Peyer's patch (tissue), 4 donors: Measurements from ENCODE around the gene NATD1. TPM values are rescaled to one million over a fixed set of nuclear protein-coding genes. Genes with fewer than 3 reads are reported as not detected.

Experiments used
- DNase-seq, 3 donors: peaks; one replicate each; pipeline ENCODE4 v3.0.0-alpha.2; 2017 to 2019
- H3K27ac ChIP-seq, 4 donors: fragments of 200-600 bp; sonication (generic); one replicate each; pipeline ENCODE4 v1.5.1; 2016 to 2019
- H3K27me3 ChIP-seq, 2 donors: fragments of 200-600 bp; sonication (generic); one replicate each; pipeline ENCODE4 v1.5.1; 2019
- H3K36me3 ChIP-seq, 3 donors: fragments of 200-600 bp; sonication (generic); one replicate each; pipeline ENCODE4 v1.5.1; 2016 to 2019
- H3K4me1 ChIP-seq, 4 donors: fragments of 200-600 bp; sonication (generic); one replicate each; pipeline ENCODE4 v1.5.1; 2016 to 2019
- H3K4me3 ChIP-seq, 4 donors: fragments of 200-600 bp; sonication (generic); 1 replicate in 3 of 4; 2 replicates in 1 of 4; pipeline ENCODE4 v1.5.1; 2016 to 2019; ENCODE audit warnings: mild to moderate bottlenecking in 1 of 4
- H3K9me3 ChIP-seq, 4 donors: fragments of 200-600 bp; sonication (generic); one replicate each; pipeline ENCODE4 v1.5.1; 2016 to 2019; ENCODE audit warnings: mild to moderate bottlenecking in 1 of 4
- POLR2A ChIP-seq, 2 donors: fragments of 450-650 bp; IDR thresholded peaks; one replicate each; pipeline ENCODE4 v1.5.1; 2017; ENCODE audit warnings: antibody characterized with exemption in 2 of 2, mild to moderate bottlenecking in 2 of 2, moderate library complexity in 2 of 2
- total RNA-seq, 4 donors: library from RNA; depleted of rRNA; stranded (reverse); fragments of >200 nt; gene quantifications; one replicate each; pipeline ENCODE4 v1.1.0, GENCODE V29; 2016
- TF ChIP-seq, protein P1 (sequence below), 6 experiments: fragments of 450-650 bp in 4 of 6; fragments of 200-600 bp in 2 of 6; sonication (generic) in 1 of 6; IDR thresholded peaks; one replicate each; pipeline ENCODE4 v1.5.1; 2017 to 2019; ENCODE audit warnings: antibody characterized with exemption in 6 of 6, mild to moderate bottlenecking in 3 of 6, moderate library complexity in 1 of 6

NATD1 gene
- total RNA-seq, 4 donors from 2014 or later: 5.0 to 11.4 (median 10.1) TPM

DNA sequence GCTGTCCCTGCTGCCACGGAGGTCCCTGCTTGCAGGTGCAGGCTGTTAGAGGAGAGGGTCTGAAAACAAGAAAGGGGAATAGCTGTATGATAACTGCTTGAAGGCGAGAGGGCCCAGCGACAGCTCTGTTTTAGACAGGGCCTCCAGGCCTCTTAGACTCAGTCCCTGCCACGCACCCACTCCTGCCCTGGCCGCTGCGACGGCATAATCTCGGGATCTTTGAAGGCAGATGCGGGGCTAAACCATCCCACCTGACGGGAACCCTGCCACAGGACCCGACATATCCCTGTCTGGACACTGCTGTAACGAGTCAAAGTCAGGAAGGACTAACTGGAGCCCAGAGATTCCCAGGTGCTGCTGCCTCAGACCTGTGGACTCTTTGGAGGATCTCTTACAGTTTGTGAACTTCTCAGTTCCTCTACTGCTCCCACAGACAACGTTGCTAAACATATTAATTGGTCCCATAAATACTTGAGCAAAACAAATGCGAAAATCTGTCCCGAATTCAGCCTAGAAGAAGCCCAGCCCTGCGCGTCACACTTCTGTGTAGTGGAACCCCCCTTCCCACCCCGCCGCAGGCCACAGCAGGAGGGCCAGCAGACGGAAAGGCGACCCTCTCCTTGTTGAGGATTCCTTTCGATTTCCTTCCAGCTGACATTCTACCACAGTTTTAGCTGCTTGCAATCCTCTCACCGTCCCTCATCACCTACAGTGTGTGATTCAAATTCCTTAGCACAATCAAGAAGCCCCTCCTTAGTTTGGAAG, 38.3 kb downstream of the NATD1 start:
- no peaks in the 10 kb centered on the region for H3K9me3 ChIP-seq
- H3K4me3 ChIP-seq: peak overlapping the region; percentile 87 to 100 (median 95)
- no peaks in the 10 kb centered on the region for H3K27me3 ChIP-seq
- no peak for DNase-seq
- H3K36me3 ChIP-seq: peaks cover 0 to 7% (median 0%) of the 10 kb centered on the region in 3 donors
- peak overlapping the region; percentile 74 to 97 (median 91) for H3K27ac ChIP-seq
- TF ChIP-seq, protein P1, sequence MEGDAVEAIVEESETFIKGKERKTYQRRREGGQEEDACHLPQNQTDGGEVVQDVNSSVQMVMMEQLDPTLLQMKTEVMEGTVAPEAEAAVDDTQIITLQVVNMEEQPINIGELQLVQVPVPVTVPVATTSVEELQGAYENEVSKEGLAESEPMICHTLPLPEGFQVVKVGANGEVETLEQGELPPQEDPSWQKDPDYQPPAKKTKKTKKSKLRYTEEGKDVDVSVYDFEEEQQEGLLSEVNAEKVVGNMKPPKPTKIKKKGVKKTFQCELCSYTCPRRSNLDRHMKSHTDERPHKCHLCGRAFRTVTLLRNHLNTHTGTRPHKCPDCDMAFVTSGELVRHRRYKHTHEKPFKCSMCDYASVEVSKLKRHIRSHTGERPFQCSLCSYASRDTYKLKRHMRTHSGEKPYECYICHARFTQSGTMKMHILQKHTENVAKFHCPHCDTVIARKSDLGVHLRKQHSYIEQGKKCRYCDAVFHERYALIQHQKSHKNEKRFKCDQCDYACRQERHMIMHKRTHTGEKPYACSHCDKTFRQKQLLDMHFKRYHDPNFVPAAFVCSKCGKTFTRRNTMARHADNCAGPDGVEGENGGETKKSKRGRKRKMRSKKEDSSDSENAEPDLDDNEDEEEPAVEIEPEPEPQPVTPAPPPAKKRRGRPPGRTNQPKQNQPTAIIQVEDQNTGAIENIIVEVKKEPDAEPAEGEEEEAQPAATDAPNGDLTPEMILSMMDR (IDR thresholded peaks at IDR 0.05): no peak
- peak in 1 of 2 donors; percentile 18 for TF ChIP-seq POLR2A (IDR thresholded peaks at IDR 0.05)
- H3K4me1 ChIP-seq: peaks cover 4 to 42% (median 18%) of the 10 kb centered on the region in 4 donors

DNA sequence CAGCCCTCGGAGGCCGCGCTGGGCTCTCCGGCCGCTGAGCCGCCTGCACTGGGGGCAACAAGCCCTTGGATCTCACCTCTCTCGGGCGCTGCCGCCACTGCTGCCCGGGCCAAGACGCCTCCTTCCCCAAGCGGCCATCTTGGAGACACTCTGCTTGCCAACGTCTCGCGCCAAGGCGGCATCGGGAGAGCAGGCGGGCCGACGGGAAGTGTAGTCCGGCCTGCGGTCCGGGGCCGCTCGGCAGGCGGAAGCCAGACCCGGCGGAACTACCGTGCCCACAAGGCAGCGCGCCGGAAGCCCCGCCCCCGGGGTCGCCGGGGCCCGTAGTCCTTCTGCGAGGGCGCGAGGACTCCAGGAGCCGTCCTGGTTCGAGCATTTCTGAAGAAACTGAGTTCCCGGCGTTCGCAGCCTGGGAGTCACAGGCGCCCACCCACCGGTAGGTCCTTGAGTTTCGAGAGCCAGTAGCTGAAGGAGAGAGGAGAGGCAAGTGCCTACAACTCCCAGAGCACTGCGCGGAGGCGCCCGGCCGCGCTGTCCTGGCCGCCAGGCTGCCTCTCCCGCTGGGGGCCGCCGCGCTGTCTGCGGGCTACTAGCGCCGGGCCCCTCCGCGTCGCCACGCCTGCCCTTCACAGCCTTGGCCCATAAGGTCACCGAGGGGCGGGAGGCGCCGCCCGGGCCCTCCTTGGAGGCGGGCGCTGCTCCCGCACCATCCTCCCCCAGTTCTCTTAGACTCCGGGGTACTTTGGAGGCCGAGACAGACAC, 39.0 kb downstream of the NATD1 start, which contains the start of gene TMEM11:
TSS of gene TMEM11 (minus strand) at position 147 of the 762 bp plus-strand sequence. CDS start at position 138, 9 bp downstream.
- H3K9me3 ChIP-seq: no peaks in the 10 kb centered on the region
- peak within 1 kb of the TSS; percentile 74 to 97 (median 91) for H3K27ac ChIP-seq
- peak within 1 kb of the TSS; percentile 87 to 100 (median 95) for H3K4me3 ChIP-seq
- peaks cover 0 to 7% (median 0%) of the 10 kb centered on the region in 3 donors for H3K36me3 ChIP-seq
- DNase-seq: peak; percentile 91 to 97 (median 97)
- H3K27me3 ChIP-seq: no peaks in the 10 kb centered on the region
- peaks cover 4 to 50% (median 18%) of the 10 kb centered on the region in 4 donors for H3K4me1 ChIP-seq
- TF ChIP-seq, protein P1 (IDR thresholded peaks at IDR 0.05): peak in 3 of 6 experiments; percentile 25 to 40 (median 28)
- TF ChIP-seq POLR2A (IDR thresholded peaks at IDR 0.05): peak; percentile 55 to 73

DNA sequence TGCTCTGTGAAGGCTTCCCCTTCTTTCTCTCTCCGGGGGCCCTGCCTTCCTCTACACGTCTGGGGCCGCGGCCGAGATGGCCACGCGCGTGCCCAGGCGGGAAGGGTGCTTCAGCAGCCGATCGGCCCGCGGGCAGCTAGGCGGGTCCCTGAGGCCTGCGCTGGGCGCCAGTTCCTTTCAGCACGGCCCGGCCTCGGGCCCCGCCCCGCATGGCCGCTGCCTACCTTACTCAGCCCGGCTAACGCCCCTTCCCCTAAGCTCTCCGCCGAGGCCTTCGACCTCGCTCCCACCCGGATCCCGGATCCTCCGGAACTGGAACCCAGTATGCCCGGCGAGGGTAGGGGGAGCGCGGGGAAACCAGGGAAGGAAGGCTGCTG, 39.6 kb downstream of the NATD1 start:
- TF ChIP-seq, protein P1 (IDR thresholded peaks at IDR 0.05): no peak
- no peak for TF ChIP-seq POLR2A (IDR thresholded peaks at IDR 0.05)
- H3K27ac ChIP-seq: peak overlapping the region; percentile 74 to 97 (median 91)
- H3K9me3 ChIP-seq: no peaks in the 10 kb centered on the region
- peak overlapping the region; percentile 87 to 100 (median 95) for H3K4me3 ChIP-seq
- H3K36me3 ChIP-seq: peaks cover 0 to 12% (median 0%) of the 10 kb centered on the region in 3 donors
- H3K4me1 ChIP-seq: peaks cover 4 to 54% (median 18%) of the 10 kb centered on the region in 4 donors
- no peaks in the 10 kb centered on the region for H3K27me3 ChIP-seq
- peak in 2 of 3 donors; percentile 19 to 64 for DNase-seq

DNA sequence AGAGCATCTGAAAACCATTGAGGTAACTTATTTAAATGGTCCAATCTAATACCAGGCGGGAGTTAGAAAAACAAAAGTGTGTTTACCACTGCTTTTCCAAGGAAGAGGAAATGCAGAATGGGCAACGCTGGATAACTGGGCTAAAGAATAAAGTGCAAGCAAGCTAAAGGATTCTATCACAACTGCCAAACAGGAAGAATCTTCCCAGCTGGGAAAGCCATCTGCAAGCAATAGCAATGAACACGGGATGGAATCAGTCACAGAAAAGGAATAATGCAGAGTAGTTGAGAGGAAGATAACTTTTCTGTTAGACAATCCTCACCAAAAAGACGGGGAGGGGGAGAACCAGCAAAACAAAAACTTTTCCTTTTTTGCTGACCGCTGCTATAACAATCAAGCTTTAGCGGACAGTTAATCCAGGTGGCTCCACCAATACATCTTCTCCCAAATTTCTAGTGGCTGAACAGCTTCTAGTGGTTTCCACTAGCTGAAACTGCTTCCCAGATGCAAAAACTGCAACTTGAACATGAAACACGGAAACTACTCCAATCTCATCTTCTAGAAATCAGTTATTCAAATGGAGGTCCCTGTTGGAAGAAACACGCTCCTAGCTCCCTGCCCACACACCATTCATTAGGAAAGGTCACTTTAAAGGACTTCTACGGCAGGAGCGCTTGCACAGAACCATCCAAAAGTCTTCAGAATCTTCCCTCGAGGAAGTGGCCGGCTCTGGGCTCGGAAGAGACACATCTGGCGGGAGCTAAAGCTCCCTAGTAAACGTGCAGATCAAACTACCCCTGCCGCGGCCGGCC, 40.2 kb downstream of the NATD1 start:
- peaks cover 0 to 17% (median 0%) of the 10 kb centered on the region in 3 donors for H3K36me3 ChIP-seq
- H3K4me1 ChIP-seq: peaks cover 4 to 54% (median 18%) of the 10 kb centered on the region in 4 donors
- no peaks in the 10 kb centered on the region for H3K27me3 ChIP-seq
- DNase-seq: no peak
- TF ChIP-seq POLR2A (IDR thresholded peaks at IDR 0.05): no peak
- TF ChIP-seq, protein P1 (IDR thresholded peaks at IDR 0.05): no peak
- peak overlapping the region; percentile 74 to 97 (median 91) for H3K27ac ChIP-seq
- H3K9me3 ChIP-seq: no peaks in the 10 kb centered on the region
- peak overlapping the region; percentile 87 to 100 (median 95) for H3K4me3 ChIP-seq
